ENCODE data around the gene PPP1R12A.

The PPP1R12A gene

GRCh38 chr12:79725987-79726386, 208.9 kb downstream of the PPP1R12A start:
- H3K27ac ChIP-seq, result no peak overlapping the region
- no peak for DNase-seq (ENCODE audit: low spot score)
- no peak for TF ChIP-seq CTCF (IDR thresholded peaks at IDR 0.05)

More at GRCh38 chr12:79725987-79726386, 208.9 kb downstream of the PPP1R12A start:
- no peak overlapping the region for H3K4me3 ChIP-seq
